Mammary epithelial cell (primary cell): ENCODE measurements around the gene IQSEC3.

Source experiments
- CTCF ChIP-seq, 2 donors: IDR thresholded peaks in 1 of 2; conservative IDR thresholded peaks in 1 of 2; 2 replicates each; pipeline ENCODE4 v1.5.1; 2011 to 2012; ENCODE audit warnings: inconsistent platforms in 2 of 2, low read length in 2 of 2, mild to moderate bottlenecking in 2 of 2, control low read depth in 1 of 2, low read depth in 1 of 2; ENCODE audit not compliant: insufficient read depth in 1 of 2; ENCODE audit errors: extremely low read depth in 1 of 2
- EZH2 ChIP-seq: IDR thresholded peaks from 2 replicates; pipeline ENCODE4 v1.6.1; 2012; ENCODE audit warnings: low read length, inconsistent platforms, borderline replicate concordance

- TF ChIP-seq CTCF (conservative IDR thresholded peaks at IDR 0.05 in 1 of 2, IDR thresholded peaks at IDR 0.05 in 1 of 2; ENCODE audit: extremely low read depth in 1 of 2, insufficient read depth in 1 of 2, low read depth in 1 of 2, low read length in 2 of 2), result no peak
- TF ChIP-seq EZH2, result no peak
Observed at GRCh38 chr12:143964-144649, 77.5 kb downstream of the IQSEC3 start.
